CMK (cell line): ENCODE results near the gene KIAA0408.
"Not testable (repeated sequence)": the region's sequence is repeated elsewhere in the genome, so short reads cannot be mapped to it uniquely, and the experiment has no call there.

Experiments used
- DNase-seq: peaks from one replicate; pipeline ENCODE4 v3.0.0-alpha.2; 2010; ENCODE audit warnings: low read depth

The KIAA0408 gene

DNA sequence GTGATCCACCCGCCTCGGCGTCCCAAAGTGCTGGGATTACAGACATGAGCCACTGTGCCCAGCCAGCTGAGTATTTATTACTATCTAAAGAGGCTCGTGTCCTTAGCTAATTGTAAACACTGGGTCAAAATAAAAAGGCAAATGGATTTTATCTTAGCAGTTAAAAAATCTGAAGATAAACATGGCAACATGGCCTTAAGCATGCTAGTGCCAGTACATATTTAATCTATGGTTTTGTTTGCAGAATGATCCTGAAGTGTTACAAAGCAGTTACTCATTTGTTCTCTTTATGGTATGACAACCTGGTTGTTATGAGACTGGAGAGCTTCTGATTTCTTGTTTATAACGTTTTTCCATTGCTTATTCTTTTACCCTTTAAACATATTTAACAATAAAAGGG lies 3.9 kb upstream of the KIAA0408 start:
- no peak for DNase-seq

DNA sequence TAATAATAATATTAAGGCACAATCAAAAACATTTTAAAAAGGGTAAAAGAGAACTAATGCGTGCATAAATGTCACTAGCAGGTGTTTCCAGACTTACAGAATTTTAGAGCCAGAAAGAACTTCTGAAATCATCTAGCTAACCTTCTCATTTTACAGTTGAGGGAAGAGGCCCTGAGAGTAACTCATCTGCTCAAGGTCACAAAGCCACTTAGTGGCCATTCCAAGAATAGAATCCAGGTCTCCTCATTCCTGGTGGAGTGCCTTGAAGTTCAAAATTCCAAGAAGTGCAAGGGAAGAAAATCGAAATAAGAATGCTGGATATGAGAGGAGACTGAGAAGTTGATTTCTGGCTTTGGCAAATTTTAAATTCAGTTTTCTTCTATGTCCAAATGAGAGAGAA lies 3.2 kb upstream of the KIAA0408 start:
- DNase-seq: no peak

DNA sequence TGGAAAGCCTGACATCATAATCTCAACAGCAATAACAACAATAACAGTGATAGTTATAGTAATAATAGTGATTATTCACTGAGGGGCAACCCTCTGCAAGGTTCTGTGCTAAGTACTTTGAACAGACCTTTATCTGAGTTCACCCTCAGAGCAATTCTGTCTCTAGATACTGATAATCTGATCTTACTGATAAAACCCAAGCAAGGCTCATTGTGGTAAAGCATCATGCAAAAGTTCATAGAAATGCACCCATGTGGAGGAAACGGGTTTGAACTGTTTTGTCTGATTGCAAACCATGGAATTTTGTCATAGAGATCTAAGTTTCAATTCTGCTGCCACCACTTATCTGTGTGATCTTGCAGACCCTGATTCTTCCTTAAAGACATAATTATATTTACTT lies 1.3 kb upstream of the KIAA0408 start:
- no peak for DNase-seq

DNA sequence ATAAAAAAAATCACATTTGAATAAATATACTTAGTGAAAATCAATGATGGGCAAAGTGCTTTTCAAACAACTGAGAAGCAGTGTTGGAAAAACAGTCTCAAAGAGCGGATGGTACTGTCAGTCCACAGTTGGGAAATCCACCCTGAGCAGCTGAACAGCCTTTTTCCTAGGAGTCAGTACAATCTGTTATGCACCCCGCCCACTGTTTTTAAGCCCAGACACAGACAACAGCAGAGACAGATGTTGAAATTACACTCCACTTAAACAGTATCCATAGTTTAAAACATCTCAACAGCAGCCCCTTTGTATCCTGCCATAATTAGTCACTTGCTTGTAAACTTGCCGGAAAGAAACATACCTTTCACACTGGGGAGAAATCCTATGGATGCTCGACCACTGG lies 372 bp downstream of the KIAA0408 start:
- no peak for DNase-seq

DNA sequence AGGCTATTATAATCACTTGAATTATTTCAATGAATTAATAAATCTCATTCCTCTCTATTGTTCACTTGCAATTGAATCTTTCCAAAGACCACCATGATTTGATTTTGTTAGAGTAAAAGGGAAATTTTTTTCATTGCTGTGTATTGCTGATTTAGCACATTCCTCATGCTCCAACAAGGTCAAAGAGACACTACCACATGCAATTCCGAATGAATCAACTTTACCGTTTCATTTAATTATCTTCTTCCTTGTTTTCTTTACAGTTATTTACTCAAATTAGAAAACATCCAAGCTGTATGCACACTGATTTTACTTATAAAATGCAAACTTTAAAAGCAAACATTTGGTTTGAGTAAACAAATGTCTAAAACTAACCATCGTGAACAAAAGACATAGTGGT lies 967 bp downstream of the KIAA0408 start:
- DNase-seq: no peak

DNA sequence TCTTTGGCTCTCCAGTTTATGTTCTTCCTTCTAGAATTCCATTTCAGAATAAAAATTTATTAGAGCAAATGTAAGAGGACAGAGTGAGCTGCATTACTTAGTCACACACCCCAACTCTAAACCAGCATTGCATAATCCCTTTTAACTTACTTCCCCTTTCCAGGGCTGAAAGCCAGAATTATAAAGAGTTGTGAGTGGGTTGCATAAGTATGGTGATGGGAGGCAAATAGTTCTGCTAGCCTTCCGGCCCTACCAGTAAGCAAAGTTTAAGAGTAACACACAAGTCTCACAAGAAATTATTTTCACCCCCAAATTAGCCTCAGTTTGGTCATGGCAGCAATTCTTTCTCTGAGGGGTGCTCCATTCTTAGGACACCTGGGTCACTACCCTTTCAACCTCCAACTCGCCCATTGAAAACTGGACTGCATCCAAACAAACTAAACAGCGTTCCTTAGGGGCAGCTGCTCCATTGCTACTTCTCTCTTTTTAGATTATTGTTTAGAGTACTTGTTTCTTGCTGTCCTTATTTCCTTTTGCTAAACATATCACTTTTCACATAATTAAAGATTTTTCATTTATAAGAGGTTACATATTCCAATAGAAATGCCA lies 1.6 kb downstream of the KIAA0408 start:
- DNase-seq: no peak

DNA sequence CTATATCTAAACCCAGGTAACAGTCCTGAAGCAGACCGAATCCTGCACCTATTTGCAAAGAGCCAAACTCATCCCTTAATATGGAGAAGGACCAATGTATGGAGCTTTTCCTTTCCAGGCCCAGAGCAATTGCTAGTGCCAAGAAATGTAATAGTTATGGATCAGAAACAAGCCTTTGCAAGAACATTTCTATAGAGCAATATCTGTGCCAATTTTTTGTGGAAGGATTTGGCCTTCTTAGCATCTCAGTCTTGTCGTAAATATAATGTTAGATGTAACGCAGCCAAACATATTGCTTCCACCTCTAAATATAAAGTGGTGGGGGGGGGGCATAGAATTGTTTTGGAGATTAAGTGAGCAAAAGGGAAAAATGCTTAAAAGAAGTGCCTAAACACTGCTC lies 2.7 kb downstream of the KIAA0408 start:
- DNase-seq: no peak

DNA sequence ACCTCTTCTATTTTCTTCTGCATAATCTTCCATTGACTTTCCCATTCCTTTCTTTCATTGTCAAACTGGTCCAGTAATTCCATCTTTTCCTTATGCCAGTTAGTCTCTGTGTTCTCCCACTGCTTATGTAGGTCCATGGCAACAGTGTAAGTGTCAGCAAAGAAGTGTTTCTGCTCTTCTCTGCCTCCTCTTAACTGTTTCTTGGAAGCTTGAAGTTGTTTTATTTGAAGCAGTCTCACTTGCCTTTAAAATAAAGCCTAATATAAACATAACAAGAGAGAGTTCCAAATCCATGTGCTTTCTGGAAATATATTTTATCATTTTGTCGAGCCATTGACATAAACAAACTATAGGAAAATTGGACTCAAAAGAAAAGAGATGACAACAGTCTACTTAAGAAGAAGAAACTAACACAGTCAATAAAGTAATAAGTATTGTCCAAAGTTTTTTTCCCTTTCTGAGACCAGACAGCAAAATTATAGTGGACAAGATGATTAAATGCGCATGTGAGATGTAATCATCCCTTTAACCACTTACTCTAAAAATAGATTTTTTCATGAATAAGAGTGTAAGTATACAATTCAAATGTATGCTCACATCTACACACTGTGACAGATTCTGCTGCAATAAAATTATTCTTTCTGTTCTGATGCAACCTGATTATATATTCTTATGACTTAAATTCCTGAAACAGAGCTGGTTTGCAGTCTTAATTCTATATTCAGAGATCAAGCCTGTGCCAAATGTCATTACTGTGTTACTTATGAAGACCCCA lies 5.2 kb downstream of the KIAA0408 start:
- DNase-seq: no peak

DNA sequence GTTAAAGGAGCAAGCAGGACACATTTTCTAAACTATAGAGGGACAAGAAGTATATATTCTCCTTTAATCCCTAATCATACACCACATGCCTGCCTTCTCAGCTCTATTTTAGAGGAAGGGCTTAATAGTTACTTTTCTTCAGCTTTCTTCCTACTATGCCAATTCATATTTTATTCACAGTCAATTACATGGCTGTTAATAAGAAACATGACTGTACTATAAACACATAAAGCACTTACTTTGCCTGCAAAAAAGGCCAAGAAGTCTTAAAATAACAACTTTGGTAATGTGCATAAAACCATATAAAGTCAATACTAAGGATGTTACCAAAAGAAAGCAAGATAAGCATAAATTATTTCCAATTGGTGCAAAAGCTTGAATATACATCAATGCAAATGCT lies 6.4 kb downstream of the KIAA0408 start:
- DNase-seq: no peak

DNA sequence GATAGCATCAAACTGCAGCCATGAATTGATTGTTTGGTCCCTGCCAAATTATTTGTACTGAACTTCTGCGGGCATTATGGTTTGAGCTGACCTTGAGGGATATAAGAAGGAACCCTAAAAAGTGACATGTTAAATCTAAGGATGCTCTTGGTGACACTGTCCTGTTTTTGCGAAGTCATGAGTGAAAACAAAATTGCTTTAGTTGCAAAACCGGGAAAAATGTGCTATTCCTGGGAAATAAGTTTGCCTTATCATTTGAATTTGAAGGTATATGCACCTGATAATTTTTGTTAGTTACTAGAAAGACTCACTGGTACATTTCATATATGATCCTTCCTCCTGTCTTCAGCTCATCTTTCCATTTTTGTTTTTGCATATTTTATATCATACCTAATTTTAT lies 7.8 kb downstream of the KIAA0408 start:
- no peak for DNase-seq

DNA sequence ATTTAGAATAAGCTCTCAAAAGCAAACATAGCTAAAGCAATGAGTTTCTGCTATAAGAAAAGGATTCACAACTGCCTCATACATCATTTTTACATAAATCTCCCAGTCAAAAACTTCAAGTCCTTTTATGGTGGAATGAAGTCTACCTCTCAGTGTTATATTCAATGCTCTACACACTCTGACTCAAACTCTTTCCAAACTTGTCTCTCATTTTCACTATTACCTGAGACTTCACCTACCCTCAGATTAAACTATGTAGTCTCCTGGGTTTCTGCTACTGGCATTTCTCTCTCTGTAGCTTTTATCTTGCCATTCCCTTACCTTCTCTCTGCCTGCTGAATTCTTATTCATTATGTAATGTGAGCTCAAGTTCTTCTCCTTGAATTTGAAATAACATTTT lies 11.4 kb downstream of the KIAA0408 start:
- no peak for DNase-seq

DNA sequence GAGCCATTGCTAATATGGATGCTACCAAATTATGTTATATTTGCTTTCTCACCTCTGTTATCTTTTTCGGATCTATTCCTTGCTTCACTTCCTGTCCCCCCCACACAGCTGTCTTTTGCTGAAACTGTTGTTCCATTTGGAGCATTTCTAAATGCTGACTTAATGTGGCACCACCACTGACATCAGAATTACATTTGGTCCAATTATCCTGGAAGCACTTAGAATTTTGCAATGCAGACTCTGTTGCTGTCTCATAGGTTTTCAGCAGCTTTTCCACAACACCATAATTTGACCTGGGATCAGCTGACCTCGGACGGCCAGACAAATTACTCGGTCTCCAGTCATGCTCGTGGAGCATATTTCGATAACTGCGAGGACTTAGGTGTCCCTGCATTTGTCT lies 12.8 kb downstream of the KIAA0408 start:
- no peak for DNase-seq

DNA sequence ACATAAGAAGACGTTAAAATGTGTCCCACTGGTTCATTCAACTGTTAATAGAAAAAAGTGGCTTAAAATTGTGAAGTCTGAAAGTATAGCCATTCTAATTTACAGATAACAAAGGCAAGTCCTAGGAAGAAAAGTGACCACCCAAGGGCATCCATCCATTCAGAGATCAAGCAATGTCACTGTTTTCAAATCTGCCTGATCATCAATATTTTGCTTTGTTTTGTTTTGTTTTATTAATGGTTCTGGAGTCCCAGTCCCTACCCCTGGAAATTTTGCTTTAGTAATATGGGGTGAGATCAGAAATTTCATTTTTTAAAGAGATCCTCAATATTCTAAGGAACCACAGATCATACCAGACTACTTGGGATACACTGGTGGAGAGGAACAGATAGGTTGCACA lies 17.3 kb downstream of the KIAA0408 start:
- DNase-seq: no peak

DNA sequence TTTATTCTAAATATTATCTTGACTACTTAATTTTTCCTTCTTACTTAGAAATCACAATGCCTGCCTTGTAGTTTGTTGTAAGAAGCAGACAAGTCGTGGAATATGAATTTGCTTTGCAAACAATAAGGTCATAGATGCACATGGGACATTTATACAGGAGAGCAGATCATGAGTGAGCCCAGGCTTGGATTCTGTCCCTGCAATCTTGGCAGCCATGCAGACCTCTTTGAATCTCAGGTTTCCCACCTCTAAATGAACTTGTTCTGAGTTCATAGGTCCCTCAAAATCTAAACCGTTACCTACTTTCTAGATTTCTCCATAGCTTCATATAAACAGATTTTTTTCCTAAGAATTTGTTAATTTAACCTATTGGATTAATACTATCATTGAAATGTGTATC lies 19.5 kb downstream of the KIAA0408 start:
- no peak for DNase-seq

DNA sequence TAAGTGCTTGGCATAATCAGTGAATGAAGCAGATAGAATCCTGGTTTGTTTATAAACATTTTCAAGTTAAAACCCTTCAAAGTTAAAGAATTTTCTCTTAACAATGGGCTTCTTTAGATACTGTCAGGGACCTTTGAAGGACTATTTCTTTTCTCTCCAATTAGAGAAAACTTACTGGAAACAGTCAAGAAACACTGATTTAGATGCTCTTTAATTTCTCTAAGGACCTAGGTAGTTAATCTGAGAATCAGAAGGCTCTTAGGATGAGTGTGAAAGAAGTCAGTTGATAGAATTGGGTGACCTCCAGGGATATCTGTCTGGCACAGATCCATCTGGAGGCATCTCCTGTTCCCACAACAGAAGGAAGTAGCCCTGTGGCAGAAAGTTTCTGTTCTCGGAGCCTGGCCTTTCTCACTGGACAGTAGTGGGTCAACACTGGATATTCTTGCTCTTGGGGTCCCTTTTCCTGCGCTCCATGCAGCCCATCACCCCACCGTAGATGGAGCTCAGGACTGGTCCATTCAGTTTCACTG lies 22.5 kb downstream of the KIAA0408 start:
- no peak for DNase-seq

DNA sequence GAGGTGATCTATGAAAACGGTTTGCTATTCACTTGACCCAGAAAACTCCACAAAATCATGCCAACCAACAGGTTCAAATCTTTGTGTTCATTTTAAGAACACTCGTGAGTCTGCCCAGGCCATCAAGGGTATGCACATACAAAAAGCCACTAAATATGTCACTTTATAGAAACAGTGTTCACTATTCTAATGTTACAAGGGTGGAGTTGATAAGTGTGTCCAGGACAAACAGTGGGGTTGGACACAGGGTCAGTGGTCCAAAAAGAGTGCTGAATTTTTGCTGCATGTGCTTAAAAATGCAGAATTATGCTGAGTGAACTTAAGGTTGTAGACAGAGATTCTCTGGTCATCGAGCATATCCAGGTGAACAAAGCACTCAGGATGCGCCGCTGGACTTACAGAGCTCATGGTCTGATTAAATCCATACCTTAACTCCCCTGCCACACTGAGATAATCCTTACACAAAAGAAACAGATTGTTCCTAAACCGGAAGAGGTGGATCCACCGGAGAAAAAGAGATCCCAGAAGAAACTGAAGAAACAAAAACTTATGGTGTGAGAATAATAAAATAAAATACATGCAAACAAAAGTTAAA lies 23.5 kb downstream of the KIAA0408 start:
- DNase-seq: no peak

DNA sequence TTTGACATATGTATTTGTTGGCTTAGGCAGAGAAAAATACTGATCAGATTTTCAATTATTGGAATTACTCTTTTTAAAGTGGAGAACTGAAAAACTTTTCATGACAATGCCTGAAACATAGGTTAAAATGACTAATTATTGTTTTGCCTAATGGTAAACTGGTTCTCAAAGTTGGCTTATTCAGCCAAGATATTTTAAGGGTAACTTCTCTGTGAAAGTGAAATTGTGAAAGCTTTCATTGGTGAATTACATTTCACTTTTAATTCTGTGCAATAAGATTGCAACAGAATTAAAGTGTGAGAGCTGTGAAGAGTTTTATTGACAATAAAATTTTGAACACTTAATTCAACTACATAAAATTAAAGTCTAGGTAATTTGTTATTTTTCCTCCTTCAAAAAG lies 24.5 kb downstream of the KIAA0408 start:
- no peak for DNase-seq

DNA sequence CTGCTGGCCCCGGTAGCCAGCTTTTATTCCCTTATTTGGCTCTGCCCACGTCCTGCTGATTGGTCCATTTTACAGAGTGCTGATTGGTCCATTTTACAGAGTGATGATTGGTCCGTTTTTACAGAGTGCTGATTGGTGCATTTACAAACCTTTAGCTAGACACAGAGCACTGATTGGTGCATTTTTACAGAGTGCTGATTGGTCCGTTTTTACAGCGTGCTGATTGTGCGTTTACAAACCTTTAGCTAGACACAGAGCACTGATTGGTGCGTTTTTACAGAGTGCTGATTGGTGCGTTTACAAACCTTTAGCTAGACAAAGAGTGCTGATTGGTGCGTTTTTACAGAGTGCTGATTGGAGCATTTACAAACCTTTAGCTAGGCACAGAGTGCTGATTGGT lies 30.6 kb downstream of the KIAA0408 start:
- DNase-seq: not testable (repeated sequence)

DNA sequence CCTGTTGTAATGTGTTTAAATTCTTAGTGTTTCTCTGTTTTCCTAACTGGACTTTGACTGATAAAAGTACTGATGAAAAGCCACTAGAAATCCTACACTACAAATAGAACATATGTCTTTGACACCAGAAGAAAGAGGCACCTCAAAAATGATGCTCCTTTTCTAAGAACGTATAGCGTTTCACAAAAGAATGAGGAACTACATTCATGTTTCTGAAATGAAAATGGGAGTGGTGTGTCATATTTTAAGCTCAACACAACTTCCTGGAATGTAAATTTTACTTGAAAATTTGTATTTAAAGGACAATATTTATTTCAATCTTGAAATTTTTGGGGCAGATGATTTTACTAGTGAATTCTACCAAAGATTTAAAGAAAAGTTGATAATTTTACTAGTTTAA lies 35.3 kb downstream of the KIAA0408 start:
- no peak for DNase-seq

DNA sequence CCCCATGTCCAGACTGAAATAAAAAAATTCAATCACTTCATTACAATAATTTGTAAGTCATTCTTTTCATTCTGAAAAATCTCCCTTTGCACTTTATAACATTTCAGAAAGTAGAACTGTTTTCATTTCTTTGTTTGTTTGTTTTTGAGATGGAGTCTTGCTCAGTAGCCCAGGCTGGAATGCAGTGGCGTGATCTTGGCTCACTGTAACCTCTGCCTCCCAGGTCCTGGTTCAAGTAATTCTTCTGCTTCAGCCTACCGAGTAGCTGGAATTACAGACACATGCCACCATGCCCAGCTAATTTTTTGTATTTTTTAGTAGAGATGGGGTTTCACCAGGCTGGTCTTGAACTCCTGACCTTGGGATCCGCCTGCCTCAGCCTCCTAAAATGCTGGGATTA lies 38.0 kb downstream of the KIAA0408 start:
- not testable (repeated sequence) for DNase-seq

DNA sequence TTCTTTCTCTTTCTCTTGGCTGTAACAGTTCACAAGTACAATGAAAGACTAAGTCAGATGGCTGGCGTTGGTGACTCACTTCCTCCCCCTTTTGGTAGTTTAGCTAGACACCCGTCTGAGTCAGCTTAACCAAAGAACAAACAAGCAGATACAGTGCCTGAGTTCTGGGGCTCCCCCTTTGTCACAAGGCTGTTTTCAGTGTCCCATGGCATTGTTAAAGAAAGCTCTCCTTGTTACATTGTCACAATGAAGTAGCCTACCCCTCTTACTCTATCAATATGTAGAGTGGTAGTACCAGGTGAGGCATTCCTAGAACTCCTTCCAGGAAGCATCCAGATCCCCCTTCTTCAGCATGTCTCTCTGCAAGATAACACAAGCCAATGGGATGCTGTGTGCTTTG lies 38.6 kb downstream of the KIAA0408 start:
- DNase-seq: no peak

DNA sequence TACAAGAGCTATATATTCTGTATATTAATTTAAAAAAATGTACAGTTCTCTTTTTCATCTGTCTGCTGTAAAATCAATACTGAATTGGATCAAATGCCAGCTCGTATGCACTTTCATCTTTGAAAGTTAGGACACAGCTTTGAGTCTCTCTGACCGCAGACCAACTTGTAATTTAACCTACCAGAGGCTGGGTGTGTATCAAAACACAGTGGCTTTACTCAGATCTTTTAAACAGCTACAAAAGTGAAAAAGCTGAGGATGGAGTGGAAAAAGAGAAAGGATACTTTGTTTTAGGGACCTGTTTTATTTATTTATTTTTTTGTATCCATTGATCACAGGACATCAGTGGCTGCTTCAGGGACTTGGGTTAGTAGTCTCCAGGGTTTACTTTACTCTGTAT lies 44.1 kb downstream of the KIAA0408 start:
- no peak for DNase-seq

DNA sequence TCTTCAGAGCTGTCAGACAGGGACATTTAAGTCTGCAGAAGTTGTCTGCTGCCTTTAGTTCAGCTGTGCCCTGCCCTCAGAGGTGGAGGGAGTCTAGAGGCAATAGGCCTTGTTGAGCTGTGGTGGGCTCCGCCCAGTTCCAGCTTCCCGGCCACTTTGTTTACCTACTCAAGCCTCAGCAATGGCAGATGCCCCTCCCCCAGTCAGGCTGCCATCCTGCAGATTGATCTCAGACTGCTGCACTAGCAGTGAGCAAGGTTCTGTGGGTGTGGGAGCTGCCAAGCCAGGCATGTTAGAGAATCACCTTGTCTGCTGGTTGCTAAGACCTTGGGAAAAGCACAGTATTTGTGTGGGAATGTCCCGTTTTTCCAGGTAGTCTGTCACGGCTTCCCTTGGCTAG lies 46.1 kb downstream of the KIAA0408 start:
- not testable (repeated sequence) for DNase-seq
